Measurements from ENCODE around the gene PAK5.

Gene PAK5

DNA sequence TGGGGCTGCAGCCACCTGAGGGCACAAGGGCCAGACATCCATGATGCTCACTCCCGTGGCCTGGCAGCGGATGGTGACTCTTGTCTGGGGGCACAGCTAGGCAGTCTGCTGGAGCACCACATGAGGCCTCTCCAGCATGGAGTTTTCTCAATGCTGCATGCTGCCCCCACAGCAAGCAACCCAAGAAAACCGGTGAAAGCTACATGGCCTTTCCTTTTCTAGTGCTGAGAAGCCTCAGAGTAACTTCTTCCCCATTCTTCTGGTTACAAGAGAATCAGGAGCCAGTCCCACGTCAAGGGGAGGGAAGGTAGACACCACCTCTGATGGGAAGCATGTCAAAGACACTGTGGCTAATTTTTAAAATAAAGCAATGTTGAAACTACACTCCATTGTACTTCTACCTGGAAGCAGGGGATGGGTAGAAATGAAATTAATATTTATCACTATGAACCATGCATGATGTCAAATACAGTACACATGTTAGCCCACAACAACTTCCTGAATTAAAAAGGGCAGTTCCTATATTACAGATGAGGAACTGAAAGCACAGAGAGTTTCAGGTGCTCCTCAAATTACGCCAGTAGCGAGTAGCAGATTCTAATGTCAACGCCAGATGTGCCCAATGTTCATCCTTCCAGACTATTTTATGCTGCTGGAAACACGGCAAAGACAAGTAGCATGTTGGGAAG is 223.0 kb downstream of the PAK5 start:
- no peak for DNase-seq

DNA sequence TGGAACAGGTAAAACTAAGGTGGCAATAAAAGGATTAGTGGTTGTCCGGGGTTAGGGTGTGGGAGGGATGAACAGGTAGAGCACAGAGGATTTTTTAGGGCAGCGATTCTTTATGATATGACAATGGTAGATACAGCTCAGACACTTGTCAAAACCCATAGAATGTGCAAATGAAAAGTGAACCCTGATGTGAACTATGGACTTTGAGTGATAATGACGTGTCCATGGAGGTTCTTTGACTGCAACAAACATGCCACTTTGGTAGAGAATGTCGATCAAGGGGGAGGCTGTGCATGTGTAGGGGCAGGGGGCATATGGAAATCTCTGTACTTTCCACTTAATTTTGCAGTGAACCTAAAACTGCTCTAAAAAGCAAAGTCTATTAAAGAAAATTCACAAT is 223.8 kb downstream of the PAK5 start:
- DNase-seq, result no peak

DNA sequence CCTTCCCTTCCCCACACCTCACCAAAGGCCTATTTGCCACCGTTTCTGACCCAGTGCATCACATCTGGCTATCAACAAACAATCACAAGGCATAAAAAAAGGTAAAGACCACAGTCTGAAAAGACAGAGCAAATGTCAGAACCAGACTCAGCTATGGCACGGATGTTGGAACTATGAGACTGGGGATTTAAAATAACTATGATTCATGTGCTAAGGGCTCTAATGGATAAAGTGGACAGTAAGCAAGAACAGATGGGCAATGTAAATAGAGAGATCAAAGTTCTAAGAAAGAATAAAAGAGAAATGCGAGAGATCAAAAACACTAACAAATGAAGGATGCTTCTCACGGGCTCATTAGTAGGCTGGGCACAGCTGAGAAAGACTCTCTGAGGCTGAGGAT is 225.0 kb downstream of the PAK5 start:
- DNase-seq, result no peak

DNA sequence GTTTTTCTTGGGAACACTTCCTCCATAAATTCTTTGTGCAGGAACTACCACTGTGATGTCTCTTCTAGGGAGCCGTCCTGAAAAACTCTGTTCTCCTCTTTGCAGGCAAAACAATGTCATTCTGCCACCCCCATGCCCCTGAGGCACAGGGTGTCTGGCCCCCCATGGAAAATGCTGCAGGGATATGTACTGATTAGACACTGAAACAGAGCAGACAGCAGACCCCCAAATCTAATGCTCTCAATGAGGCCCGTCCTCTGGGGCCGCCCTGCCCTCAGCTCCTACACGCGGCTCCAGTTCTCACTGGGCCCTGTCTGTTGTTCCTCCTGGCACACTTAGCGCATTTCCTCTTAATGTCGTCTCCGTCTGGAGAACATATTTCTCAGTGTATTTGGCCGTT is 227.0 kb downstream of the PAK5 start:
- no peak for DNase-seq

DNA sequence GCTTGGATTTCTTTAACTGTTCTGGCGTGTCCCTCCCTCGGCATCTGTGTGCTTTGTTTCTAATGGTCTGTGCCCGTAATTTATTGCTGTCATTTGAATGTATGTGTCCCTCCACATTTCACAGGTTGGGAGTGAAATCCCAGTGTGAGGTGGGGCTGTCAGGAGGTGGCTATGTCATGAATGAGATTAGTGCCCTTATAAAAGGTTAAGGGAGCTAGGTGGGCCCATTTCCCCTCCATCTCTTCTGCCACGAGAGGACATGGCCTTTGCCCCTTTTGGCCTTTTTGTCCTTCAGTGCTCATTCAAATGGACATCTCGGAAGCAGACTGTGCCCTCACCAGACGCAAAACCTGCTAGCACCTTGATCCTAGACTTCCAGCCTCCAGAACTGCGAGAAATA is 228.2 kb downstream of the PAK5 start:
- no peak for DNase-seq

DNA sequence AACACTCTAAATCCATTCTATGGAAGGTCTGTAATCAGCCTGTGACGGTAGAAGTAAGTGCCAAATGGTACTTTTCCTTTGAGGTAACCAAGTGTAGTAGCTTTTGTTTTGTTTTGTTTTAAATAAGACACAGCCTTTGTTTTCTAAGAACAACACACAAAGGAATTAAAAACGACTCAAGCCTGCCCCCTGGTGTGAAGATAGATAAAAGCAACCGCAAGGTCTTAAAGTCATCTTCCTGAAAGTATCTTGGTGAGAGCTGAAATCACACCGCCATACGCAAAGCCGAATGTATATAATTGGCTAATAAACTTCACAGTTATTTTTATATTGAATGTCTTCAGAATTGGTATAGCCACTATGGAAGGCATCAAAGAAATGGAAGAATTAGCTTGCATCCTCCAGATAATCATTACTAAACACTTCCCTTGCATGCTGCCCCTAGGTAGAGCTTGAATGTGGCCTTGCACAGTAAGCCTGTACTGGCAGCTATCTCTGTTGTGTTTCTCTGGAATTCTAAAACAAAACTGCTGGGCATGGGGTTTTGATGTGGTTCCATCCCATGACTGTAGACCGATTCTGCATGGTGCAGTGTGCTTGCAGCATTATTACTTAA is 228.9 kb downstream of the PAK5 start:
- DNase-seq, result peak in 12 of 14 donors; percentile 4 to 68 (median 22)

DNA sequence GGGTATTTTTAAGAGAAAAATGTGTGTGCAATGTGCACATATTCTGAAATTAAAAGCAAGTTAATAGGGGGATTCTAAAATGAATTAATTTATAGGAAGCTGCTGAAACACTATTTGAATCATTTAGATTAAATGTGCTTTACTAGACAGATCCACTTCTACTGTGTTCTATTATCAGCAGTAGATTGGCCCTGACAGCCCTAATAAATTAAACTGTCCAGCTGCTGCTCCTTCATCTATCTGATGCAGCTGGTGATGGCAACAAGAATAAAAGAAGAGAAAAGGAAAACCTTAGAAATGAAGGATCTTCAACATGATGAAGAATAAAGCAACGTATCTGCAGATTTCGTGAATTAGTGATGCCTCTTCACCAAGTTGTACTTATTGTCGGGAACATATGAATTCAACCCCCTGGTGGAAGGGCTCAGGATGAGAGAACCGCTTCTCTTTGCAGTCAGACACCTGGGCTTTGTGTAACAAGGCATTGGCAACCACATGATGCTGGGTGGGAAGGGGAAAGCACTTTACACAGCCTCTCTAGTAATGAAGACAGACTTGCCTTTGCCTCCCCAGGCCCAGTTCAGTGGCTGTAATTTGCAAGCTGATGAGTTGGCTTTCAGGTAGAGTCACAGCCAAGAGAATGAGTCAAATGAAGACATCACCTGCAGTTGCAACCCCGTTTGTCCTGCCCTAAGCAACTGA is 230.1 kb downstream of the PAK5 start:
- DNase-seq, result peak in 1 of 14 donors; percentile 44

DNA sequence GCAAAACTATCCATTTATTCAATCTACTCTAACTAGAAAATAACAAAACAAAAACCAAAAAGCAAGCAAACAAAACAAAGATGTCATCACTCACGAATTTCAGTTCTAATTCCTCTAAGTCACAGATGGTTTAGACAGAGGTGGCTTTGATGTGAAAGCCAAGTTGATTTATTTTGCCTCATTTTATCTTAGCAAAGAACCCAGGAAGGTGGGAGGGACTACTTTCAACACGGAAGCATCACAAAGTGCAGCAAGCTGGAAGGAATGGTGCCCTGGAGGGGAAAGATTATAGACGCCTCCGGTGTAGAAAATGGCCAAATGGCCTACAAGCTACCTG is 236.1 kb downstream of the PAK5 start:
- DNase-seq, result no peak

DNA sequence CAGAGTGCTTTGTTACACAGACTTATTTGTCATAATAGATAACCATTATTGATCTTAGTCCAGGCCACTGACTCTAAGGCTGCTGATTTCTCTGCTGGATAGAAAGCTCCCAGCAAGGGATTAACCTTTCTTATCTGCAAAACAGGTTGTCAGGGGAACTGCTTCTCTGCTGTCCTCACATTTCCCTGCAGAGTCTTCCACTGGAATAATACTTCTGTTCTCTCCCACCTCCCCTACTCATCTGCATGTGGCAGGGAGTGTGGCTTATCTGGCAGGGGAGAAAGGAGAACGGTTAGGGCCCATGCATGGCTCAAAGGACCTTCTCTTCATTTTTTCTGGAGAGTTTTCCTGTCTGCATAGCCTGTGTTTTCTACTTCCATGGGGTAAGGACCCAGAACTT is 238.3 kb downstream of the PAK5 start:
- DNase-seq, result no peak

DNA sequence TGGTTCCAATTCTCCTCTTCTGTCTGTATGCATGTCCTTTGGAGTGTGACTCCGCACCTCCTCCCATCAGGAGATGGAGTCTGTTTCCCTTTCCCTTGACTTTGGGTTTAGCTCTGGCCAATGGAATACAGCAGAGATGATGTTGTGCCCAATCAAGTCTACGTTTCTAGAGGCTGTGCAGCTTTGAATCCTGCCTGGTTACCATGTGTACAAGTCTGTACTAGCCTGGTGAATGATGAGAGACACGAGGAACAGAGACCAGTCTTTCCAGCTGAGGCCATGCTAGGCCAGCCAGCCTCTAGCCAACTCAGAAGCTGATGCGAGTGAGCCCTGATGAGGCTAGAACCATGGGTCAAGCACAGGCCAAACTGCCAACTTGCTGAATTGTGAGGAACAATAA is 241.3 kb downstream of the PAK5 start:
- DNase-seq, result no peak

DNA sequence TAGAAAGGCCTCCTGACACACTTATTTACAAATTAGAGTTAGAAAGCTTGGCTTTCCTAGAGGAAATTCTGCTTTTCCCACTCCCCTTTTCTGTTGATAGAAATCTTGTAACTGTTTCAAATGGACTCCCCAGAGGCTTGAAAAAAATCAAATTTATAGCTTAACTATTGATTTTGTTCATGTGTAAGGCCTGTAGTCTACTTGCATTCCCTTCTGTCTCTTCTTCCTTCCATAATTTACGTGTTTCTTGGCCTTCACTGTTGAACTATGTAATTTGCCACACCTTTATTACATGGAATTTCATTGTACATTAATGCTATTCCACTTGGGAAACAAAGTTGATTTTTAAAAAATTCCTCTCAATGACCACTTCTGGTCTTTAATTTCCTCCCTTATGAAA is 243.1 kb downstream of the PAK5 start:
- DNase-seq, result no peak

DNA sequence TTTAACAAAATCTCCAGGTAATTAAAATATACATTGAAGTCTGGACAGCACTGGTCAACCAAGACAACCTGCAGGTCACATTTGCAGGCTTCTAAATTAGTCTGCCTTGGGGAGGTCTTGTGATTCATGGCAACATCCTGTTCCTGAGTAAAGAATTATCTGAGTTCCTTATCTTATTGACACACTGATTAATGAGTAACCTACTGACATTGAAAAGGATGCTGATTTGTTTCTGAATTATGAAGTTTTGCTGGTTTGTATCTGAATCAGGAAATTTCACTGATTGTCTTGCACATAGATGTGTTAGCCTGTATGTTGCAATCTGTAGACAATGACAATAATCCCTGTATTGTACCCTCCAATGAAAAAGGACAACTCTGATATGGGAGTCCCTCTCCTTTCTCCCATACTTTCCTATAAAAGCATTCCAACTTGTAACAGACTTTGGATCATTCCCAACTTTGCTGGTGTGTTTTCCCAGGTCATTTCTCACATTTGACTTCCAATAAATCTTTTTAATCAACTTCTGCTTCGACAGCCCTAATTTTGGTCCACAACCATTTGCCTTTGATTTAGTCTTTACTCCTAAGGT is 244.5 kb downstream of the PAK5 start:
- no peak for DNase-seq

DNA sequence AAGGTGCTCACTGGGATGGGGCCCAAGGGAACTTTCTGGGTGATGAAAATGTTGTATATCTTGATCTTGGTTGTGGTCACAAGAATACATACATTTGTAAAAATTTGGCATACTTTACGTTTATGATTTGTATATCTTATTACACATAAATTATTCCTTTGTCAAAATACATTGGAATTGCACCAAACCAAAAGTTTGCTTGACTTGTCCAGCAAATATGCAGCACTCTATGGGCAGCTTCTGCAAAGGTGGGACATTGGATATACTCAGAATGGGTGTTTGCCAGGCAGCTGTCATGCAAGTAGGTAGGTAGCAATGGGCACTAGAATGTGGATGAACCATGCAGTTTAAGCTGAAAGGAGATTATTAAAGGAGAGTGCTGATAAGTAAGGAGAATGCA is 246.5 kb downstream of the PAK5 start:
- DNase-seq, result no peak

DNA sequence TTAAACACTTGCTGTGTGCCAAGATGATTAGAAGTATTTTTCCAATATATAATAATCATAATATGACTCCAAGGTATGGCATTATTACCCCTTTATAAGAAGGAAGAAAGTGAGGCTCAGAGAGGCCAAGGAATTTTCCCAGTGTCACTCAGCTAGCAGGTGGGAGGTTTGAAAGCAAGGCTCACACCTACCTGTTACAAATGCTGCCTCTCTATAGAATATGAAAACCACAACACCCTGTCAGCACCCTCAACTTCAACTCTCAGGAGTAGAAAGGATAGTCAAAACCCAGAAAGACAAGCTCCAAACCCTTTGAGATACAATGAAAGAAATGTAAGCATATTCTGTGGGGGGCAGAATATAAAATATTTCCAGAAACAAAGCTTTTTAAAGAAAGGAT is 247.8 kb downstream of the PAK5 start:
- DNase-seq, result no peak

DNA sequence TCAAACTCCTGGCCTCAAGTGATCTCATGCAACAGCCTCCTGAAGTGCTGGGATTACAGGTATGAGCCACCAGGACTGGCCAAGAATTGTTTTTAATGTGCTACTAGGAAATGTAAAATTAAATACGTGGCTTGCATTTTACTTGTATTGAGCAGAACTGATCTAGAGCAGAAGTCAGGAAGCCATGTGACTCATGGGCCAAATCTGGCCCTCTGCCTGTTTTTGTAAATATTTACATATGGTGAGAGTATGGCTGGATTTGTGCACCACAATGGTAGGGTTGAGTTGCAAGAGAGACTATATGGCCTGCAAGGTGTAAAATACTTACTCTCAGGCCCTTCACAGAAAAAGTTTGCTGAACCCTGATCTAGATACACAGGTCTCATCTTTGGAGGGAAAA is 248.7 kb downstream of the PAK5 start:
- DNase-seq, result no peak

DNA sequence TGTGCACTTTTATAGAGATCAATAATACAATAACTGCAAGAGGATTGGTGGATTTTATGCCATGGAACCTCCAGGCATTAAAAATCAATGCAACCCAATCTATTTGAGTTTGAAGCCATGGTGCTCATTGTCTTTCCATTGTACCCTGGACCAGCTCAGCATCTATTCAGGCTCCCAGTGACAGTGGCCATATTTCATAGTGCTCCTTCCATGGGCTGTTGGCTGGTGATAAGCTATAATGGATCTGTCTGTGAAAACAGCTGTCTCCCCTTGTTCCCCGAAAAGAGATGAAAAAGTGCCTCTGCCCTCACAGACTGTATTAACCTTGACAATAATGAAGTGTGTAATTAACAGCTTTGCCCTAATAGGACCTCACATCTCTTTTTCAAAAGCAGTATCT is 250.2 kb downstream of the PAK5 start:
- no peak for DNase-seq

DNA sequence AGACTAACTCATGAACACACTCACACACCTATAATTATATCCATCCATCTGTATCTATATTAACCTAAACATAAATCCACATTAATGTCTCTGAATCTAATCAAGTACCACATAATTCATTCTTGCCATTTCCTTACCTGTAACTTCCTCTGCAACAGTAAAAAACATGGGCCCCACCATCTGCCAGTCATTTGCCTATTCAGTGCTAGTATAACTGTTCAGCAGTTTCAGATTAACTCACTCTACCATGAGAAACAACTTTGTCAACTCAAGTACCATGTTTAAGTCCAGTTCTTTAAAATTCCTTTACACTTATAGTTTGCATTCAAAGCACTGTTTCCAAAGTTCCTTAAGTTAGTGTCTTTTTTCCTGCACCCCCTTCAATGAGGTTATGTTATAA is 255.7 kb downstream of the PAK5 start:
- DNase-seq, result no peak

DNA sequence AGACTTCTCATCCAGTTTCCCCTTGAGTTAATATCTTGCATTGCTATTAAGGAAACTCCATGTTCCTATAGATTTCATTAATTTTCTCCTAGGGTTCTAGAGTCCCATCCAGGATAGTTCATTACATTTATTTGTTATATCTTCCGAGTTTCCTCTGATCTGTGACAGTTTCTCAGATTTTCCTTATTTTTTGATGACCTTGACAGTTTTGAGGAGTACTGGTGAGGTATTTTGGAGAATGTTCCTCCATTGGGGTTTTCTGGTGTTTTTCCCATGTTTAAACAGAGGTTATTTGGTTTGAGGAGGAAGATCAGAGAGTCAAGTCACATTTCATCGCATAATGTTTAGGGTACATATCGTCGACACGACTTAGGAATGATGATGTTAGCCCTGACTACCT is 256.7 kb downstream of the PAK5 start:
- no peak for DNase-seq

DNA sequence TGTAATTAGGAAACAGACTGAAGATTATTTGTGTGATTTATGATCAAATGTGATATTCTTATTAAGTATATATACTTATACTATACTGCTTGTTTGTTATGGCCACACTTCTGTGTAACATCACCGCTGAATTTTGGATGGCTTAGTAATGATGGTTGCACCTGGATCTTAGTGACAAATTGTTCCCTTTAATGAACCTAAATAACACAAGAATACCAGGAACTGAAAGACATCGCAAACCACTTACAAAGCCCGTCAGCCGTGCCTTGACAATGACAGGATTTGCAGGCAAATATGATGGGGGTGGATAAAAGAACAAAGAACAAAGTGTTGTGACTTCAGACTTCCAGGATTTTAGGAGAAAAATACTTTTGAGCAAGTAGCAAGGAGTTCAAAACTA is 257.4 kb downstream of the PAK5 start:
- DNase-seq, result no peak

DNA sequence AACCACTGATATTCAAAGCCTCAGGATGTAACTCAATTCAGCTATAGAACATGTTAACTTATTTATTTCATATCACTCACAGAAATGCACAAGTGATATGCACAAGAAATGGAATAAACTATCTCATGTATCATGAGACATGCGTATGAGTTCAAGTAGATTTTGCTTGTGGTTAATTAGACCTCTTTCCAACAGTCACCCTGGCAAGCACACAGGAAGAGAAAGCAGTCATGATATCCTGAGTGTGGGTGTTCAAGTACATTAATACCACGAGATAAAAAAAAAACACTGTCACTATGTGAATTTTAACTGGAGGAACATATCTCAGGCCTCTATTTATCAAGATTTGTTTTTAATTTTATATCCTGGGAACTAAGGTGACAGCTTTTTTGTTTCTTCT is 260.3 kb downstream of the PAK5 start:
- DNase-seq, result no peak

DNA sequence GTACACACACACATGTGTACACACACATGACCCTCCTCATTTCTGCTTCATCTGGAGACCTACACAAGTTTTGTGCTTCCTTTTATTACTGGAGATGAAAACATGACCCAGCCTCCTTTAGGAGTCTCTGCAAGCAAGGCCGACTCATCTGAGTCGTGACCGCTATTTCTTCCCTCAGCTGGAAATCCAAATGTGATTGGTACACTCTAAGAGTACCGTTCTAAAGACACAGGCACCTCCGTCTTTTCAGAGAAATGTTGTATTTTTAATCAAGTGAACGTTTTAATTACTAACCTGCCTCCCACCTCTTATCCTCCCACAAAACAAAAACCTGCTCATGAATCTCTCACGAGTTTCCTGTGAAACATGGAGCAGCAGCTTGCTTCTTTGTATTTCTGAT is 261.5 kb downstream of the PAK5 start:
- DNase-seq, result no peak

DNA sequence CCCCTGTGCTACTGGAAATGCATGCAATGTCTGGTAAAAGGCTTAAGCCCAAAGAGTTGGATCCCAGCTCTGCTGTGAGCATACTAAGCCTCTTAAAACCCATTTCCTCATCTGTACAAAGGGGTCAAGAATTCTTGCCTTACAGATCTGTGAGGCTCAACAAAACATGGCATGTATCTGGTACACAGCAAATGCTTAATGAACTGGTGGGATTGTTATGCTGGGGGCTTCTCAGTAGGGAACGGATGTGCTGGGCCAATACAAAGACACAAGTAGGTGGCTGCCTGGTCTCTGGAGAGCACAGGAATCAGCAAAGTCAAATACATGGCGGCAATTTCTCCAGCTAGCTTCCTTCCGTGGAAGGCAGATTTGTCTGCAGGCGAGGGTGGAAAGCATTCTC is 262.2 kb downstream of the PAK5 start:
- DNase-seq, result no peak

DNA sequence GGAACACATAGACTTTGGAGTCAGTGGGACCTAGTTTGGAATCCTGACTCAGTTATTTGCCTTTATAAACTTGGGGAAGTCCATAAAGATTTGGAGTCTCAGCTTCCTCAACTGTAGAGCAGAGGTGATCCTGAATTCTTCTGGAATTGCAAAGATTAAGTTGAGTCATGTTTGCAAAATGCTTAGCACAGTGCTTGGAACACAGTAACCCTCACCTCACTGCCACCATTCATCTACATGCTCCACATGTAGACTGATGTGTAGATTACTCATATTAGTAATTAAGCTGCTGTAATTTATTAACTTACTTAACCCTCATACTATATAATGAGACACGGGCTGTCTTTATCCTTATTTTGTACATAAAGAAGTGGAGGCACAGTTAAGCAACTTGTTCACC is 263.0 kb downstream of the PAK5 start:
- no peak for DNase-seq

DNA sequence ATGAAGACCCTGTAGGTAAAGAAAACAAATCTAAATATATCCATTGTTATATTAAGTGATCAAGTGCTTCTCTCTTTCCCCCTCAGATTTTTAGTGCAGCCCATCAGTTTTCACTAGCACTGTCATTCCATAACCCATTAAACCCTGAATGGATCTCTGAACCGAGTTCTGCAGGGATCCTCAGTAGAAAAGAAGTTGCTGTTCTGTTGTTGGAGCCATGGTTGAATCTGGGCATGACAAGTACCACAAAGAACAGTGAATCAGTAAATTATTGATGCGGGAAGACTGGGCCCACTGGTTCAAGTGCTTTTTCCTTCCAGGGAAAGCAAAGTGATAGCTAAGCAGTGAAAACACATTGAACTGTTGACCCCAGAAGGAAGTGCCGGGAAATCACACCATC is 264.1 kb downstream of the PAK5 start:
- no peak for DNase-seq
